D721Med (cell line): ENCODE measurements around the gene ZC3H15.
"Not testable (repeated sequence)": the region's sequence is repeated elsewhere in the genome, so short reads cannot be mapped to it uniquely, and the experiment has no call there.

ENCODE experiments used
- DNase-seq: peaks from one replicate; pipeline ENCODE4 v3.0.0; 2011; ENCODE audit warnings: low spot score; ENCODE audit not compliant: insufficient read length
- FAIRE-seq: peaks from 2 replicates; lab custom pipeline; 2011; peaks lifted over from hg19 to GRCh38; lab: Jason Lieb, UNC
- CTCF ChIP-seq: IDR thresholded peaks from 2 replicates; pipeline ENCODE4 v1.5.1; 2012; ENCODE audit warnings: mild to moderate bottlenecking, control low read depth; ENCODE audit not compliant: insufficient read depth; ENCODE audit errors: missing control alignments

Gene ZC3H15

GRCh38 chr2:186455613-186456012 is 30.4 kb upstream of the ZC3H15 start:
- no peak for DNase-seq
- FAIRE-seq, result no peak
- no peak for TF ChIP-seq CTCF

GRCh38 chr2:186456941-186457340 is 29.1 kb upstream of the ZC3H15 start:
- DNase-seq (no peak), FAIRE-seq (no peak)
- no peak for TF ChIP-seq CTCF

GRCh38 chr2:186457908-186458307 is 28.2 kb upstream of the ZC3H15 start:
- no peak for TF ChIP-seq CTCF
- DNase-seq (no peak), FAIRE-seq (no peak)

GRCh38 chr2:186459009-186459408 is 27.1 kb upstream of the ZC3H15 start:
- FAIRE-seq, result no peak
- peak; percentile 63 for TF ChIP-seq CTCF
- no peak for DNase-seq

- DNase-seq (no peak), FAIRE-seq (no peak)
- TF ChIP-seq CTCF, result peak; percentile 57
Observed at GRCh38 chr2:186460465-186460864, 25.6 kb upstream of the ZC3H15 start.

- no peak for DNase-seq
- FAIRE-seq, result no peak
- TF ChIP-seq CTCF, result no peak
Observed at GRCh38 chr2:186466743-186467142, 19.3 kb upstream of the ZC3H15 start.

GRCh38 chr2:186467421-186467820 is 18.6 kb upstream of the ZC3H15 start:
- no peak for TF ChIP-seq CTCF
- FAIRE-seq (no peak), DNase-seq (no peak)

GRCh38 chr2:186472722-186473493 is 13.2 kb upstream of the ZC3H15 start:
- FAIRE-seq, result not testable (repeated sequence)

GRCh38 chr2:186474239-186474638 is 11.8 kb upstream of the ZC3H15 start:
- not testable (repeated sequence) for FAIRE-seq

More at GRCh38 chr2:186472722-186473493, 13.2 kb upstream of the ZC3H15 start:
- DNase-seq, result not testable (repeated sequence)

More at GRCh38 chr2:186474239-186474638, 11.8 kb upstream of the ZC3H15 start:
- DNase-seq, result not testable (repeated sequence)
